GF-D8 (cell line): ENCODE results near the gene MAP3K14.
"Not testable (repeated sequence)": the region's sequence is repeated elsewhere in the genome, so short reads cannot be mapped to it uniquely, and the experiment has no call there.

Source experiments
- DNase-seq: peaks from one replicate; lab custom pipeline; 2025; lab: John Stamatoyannopoulos, UW

MAP3K14 gene

GRCh38 chr17:45316434-45317110 is at the start of gene MAP3K14:
Gene MAP3K14 (minus strand): TSS chr17:45317020. CDS start chr17:45290745, 26,275 bp downstream.
- DNase-seq = peak; percentile 47

GRCh38 chr17:45366049-45366448 is 49.2 kb upstream of the MAP3K14 start:
- no peak for DNase-seq

GRCh38 chr17:45364531-45365390 is 47.9 kb upstream of the MAP3K14 start:
- DNase-seq = no peak

- DNase-seq = no peak
These were observed 46.7 kb upstream of the MAP3K14 start for GRCh38 chr17:45363498-45363897.

GRCh38 chr17:45361976-45362375 is 45.2 kb upstream of the MAP3K14 start:
- DNase-seq = no peak

GRCh38 chr17:45361451-45361850 is 44.6 kb upstream of the MAP3K14 start:
- DNase-seq = no peak

- no peak for DNase-seq
These were observed 40.7 kb upstream of the MAP3K14 start for GRCh38 chr17:45357364-45357997.

GRCh38 chr17:45355087-45355486 is 38.3 kb upstream of the MAP3K14 start:
- DNase-seq = no peak

- no peak for DNase-seq
These were observed 36.2 kb upstream of the MAP3K14 start for GRCh38 chr17:45353043-45353442.

GRCh38 chr17:45351831-45352230 is 35.0 kb upstream of the MAP3K14 start:
- DNase-seq = no peak

- no peak for DNase-seq
These were observed 30.6 kb upstream of the MAP3K14 start for GRCh38 chr17:45347444-45347843.

GRCh38 chr17:45346216-45347015 is 29.6 kb upstream of the MAP3K14 start:
- no peak for DNase-seq

GRCh38 chr17:45345554-45346215 is 28.9 kb upstream of the MAP3K14 start:
- peak; percentile 85 for DNase-seq

GRCh38 chr17:45345246-45345553 is 28.4 kb upstream of the MAP3K14 start:
- DNase-seq = no peak

- not testable (repeated sequence) for DNase-seq
These were observed 27.3 kb upstream of the MAP3K14 start for GRCh38 chr17:45343967-45344664.

GRCh38 chr17:45342871-45343526 is 26.2 kb upstream of the MAP3K14 start:
- no peak for DNase-seq

- DNase-seq = no peak
These were observed 25.5 kb upstream of the MAP3K14 start for GRCh38 chr17:45342306-45342705.

GRCh38 chr17:45341533-45342158 is 24.8 kb upstream of the MAP3K14 start:
- DNase-seq = no peak

- no peak for DNase-seq
These were observed 23.1 kb upstream of the MAP3K14 start for GRCh38 chr17:45339646-45340605.
